GM12874 (cell line): Measurements from ENCODE around the gene WNT3A.

Experiments used
- CTCF ChIP-seq: IDR thresholded peaks from 2 replicates; pipeline ENCODE4 v1.5.1; 2011; ENCODE audit warnings: low read depth, mild to moderate bottlenecking, control low read depth, low read length, moderate library complexity; ENCODE audit not compliant: insufficient read depth

WNT3A gene

GRCh38 chr1:228001738-228002535 lies 4.9 kb upstream of the WNT3A start:
- TF ChIP-seq CTCF = no peak

- TF ChIP-seq CTCF = no peak
Measured at GRCh38 chr1:228002792-228003191, 4.0 kb upstream of the WNT3A start.

GRCh38 chr1:228003461-228004330 lies 3.1 kb upstream of the WNT3A start:
- no peak for TF ChIP-seq CTCF

GRCh38 chr1:228004331-228004855 lies 2.4 kb upstream of the WNT3A start:
- peak; percentile 73 for TF ChIP-seq CTCF

GRCh38 chr1:228004856-228005462 lies 1.8 kb upstream of the WNT3A start:
- 0 out of 2 replicates have a peak, but pooled peaks have one; percentile 7 for TF ChIP-seq CTCF

GRCh38 chr1:228005511-228006033 lies 1.2 kb upstream of the WNT3A start:
- no peak for TF ChIP-seq CTCF
